ENCODE results near the gene TRIM66.

Gene TRIM66

GRCh38 chr11:8714622-8715225 is 32.3 kb upstream of the TRIM66 start:
- DNase-seq = no peak

DNA sequence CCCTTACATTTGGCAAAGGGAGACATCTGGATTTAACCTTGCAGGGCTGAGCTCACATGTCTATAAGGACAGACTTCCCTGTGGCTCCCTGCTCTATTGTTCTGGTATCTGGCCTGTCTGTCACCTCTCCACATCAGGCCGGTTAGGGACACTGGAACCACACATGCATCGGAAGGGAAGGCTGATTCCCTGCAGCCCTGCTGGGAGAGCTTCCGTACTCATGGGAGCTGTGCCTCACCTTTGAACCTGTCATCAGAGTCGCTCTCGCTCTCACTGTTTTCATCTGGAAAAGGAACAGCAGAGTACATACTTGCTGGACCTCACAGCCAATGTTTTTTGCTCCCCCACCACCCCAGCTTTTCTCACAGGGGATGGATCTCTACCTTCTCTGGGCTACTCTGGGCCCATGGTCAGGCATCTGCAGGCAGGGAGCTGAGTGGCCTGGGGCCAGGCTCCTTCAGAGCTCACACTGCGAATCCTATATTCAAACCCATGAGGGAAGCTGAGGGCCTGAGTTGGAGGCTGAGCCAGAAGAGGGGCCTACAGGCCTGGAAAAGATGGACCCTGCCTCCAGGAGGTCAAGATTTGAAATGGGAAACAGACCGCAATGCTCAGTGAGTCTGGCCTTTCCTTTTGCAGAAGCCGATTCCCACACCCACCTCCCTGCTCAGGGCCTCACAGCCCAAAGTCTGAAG is 31.4 kb upstream of the TRIM66 start:
- no peak for DNase-seq

DNA sequence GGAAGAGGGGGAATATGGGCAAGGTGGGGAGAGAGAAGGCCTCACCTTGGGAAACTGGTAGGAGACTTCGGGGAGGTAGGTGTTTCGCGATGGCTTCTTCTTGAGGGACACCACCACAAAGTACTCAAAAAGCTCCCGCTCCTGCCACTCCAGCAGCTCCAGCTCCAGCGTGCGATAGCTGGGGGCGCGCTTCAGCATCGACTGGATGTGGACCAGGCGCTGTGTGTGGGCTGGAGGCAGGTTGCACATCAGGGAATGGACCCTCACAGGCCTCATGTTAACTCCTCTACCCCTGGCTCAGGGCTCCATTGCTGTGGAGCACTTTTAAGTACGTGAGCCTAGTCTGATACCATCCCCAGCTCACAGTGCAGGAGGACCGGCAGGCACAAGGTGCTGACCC is 30.0 kb upstream of the TRIM66 start:
- no peak for DNase-seq

DNA sequence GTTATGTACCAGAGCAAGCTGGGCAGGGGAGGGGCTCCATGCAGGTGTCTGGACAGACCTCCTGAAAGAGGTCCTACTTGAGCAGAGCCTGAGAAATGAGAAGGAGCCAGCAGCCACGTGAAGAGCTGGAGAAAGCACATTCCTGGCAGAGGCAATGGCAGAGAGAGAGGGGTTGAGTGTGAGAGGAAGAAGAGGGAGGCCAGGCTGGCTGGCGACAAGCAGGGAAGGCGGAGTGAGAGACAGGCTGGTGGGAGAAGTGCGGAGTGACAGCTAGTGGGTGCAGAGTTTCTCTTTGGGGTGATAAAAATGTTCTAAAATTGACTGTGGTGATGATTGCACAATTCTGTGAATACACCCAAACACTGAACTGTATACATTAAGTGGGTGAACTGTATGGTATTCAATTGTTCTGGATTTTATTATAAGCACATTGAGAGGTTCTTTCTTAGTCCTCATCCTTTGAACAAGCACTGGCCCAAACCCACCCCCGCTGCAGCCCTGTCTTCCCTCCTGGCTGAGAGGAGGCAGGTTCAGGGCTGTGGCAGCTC is 29.5 kb upstream of the TRIM66 start:
- DNase-seq = no peak

DNA sequence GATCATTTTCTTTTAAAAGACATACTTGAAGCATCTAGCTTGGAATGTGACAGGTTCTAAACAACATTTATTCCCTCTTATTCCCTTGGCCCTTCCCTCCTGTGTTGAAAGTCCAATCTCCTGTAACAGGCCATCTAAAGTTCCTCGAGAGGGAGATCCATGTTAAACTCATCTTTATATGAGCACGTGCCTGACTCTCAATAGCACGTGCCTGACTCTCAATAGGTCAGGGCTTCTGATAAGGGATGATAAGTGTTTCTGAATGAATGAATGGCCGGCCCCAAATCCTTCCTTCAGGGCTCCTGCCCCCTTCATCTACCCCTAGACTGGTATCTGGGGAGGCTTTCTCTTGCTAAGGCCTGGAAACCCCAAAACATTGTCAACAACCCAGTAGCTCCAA is 27.3 kb upstream of the TRIM66 start:
- no peak for DNase-seq

DNA sequence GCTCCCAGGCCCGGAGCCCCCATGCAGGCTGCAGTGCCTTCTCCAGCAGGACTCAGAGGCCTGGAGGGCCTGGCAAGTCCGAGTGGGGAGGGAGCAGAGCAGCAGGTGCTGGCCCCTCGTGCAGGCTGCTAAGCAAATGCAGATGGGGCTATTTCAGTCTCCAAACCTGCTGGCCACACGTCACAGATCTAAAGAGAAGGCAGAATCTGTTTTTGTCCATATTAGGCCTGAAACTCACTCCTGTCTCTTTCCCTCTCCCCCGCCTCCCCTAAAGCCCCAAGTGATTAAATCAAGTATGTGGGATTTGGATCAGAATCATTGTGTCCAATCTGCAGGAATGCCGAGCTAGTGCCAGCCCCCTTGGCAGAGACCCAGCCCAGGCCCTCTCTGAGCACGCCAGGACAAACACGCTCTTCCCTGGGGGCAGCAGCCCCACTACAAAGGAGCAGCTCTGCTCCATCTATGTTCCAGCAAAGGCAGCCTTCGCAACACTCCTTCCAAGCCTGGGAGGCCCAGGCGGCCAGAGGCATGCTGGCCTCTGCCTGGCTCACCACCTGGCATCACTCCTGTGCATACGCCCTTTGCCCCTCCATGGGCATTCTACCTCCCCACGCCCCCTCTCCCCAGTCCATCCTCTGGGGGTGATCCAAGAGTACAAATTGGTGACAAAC is 26.7 kb upstream of the TRIM66 start:
- DNase-seq = no peak

- peak; percentile 78 for DNase-seq
Measured at GRCh38 chr11:8707541-8708191, 25.2 kb upstream of the TRIM66 start.

DNA sequence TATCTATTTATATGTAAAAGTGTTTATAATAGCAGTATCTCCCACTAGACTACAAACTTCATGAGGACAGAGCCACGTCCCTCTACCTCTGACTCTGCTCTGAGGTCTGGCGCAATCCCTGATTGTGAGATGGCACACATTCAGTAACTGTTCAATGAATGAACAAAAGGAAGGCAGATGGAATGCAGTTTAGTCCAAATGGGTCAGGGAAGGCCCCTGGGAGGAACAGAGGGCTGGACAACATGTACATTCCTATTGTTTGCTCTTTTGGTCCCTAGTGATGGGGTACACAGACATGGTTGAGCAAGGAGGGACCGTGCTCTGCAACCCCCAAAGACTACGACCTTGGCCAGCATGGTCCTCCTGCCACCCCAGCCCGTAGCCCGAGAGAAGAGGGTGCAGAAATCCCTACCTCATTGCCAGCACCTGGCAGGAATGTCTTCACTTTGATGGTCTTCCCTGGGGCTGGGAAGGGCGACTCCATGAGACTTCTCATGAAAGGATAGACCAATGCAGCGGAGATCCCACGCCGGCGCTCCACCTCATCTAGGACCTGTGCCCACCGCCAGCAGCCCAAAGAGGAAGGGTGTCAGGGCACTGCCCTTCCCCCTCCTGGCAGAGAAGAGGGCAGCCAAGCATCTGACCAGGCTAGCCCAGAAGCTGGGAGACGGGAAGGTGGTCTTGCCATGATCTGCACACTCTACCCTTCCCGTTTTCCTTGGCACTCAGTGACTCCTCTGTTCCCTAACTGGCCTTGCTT is 24.4 kb upstream of the TRIM66 start:
- DNase-seq = no peak

DNA sequence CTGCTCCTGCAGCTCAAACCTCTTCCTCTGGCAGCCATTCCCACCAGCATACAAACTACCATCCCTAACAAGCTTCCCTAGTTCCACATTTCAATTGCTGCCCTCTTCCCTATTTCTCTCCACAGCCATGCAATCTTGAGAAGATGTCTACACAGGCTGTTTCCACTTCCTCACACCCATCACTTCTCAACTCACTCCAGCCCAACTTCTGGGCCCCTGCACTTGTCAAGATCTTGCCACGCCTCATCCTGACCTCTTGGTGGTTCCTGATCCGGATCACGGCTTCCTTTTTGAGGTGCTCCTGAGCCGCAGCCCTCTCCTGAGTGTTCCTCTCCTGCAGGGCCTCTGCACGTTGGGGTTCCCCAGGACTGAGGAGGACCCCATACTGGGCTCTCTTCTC is 22.7 kb upstream of the TRIM66 start:
- DNase-seq = no peak

DNA sequence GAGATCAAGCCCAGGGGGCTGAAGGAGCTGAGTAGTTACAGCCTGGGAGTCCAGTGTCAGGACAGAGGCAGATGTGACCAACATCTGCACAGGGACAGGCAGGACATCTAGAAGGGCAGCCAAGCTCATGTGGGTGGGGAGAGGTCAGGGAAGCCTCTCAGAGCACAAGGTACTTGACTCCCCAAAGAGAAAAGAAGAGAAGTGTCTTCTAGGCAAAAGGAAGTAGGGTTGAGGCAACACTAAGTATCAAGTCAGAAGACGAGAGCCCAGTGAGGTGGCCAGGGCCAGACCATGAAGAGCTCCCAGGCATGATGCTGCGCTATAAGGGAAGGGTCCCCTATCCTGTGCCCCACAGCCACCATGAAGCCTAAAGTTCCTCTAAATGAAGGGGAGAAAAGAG is 21.7 kb upstream of the TRIM66 start:
- no peak for DNase-seq

GRCh38 chr11:8702598-8702915 is 20.1 kb upstream of the TRIM66 start:
- DNase-seq = no peak

DNA sequence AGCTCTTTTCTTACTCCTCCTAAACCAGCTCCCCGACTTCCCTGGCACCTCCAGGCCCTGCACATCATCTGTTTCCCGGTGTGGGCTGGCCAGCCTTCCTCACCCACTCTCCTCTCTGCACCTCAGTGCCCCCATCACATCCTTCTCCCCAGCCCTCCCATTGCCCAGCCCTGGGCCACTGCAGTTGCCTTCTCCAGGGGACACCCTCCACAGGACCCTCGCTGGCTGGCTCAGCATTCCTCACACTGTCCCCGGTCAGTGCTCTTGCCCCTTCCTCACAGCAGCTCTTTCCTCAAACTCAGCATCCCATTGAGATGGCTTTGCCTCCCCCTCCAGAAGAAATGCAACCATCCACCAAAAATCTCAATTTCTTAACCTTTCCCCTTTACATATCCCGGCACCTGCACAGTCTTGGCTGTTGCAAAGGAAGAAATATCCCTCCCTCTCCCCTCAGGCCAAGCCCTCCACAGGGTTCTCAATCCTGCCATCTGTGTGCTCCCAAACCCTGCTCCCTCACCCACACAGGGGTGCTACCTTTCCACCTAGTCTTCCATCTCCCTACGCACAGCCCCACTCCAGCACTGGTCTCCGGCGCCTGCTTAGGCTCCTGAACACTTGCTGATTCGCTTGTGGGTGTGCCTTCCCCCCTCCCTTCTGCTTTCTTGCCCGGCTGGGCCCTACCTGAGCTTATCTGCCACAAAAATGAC is 19.6 kb upstream of the TRIM66 start:
- DNase-seq = no peak

GRCh38 chr11:8699903-8700302 is 17.4 kb upstream of the TRIM66 start:
- no peak for DNase-seq

DNA sequence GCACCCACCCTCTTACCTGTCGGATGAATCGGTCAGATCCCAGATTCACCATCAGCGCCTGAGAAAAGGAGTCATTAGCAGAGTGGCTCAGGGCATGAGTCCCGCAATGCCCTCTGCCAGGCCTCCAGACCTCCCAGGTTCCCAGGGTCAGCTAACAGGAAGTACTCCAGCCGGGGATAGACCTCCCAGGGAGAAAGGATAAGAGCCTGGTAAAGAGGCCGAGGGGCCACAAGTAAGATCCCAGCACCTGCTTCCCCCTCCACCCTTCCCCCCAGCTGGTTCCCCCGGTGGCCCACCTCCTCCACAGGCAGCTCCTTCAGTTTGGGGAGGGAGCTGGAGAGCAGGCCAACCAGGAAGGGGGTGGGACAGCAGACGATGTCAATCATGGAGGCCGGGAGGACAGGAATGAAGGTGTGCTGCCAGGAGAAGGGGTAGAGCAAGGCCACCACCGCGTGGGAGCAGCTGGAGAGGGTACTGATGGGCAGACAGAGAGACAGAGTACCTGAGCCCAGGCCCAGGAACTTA is 16.5 kb upstream of the TRIM66 start:
- no peak for DNase-seq

- no peak for DNase-seq
Measured at GRCh38 chr11:8698379-8698851, 15.9 kb upstream of the TRIM66 start.

DNA sequence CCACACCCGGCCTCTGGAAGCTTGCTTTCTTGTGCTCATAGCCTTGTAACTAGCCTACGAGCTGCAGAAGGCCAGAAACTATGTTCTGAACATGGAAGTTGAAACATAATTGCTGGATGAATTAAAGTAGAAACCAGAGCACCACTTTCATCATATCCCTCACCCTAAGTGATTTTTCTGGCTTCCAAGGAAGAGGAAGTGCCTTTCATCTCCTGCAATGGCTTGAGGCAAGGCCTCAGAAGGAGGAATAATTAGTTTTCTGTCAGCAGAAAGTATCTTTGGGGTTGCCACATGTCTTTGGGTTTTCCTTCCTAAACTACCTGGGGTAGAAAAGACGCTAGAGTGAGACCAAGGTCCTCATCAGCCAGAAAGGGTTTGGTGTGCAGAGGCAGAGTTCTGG is 14.6 kb upstream of the TRIM66 start:
- DNase-seq = no peak

DNA sequence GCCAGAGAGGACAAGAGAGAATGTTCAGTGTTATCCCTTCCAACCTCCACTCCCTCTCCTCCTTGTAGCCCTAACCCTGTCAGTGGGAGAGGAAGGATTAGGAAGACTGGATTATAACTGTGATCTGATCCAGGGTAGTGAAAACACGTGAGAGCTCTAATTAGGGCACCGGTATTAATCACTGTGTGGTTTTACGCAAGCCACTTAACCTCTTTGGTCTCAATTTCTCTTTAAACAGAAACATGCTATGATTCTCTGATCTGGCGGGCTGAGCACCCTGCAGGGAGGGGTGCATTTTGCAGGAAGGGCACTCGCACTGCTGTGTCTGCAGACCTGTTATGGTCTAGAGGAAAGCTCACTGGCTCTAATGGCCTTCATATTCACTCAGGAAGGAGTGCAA is 11.7 kb upstream of the TRIM66 start:
- no peak for DNase-seq

- no peak for DNase-seq
Measured at GRCh38 chr11:8693555-8693954, 11.1 kb upstream of the TRIM66 start.

DNA sequence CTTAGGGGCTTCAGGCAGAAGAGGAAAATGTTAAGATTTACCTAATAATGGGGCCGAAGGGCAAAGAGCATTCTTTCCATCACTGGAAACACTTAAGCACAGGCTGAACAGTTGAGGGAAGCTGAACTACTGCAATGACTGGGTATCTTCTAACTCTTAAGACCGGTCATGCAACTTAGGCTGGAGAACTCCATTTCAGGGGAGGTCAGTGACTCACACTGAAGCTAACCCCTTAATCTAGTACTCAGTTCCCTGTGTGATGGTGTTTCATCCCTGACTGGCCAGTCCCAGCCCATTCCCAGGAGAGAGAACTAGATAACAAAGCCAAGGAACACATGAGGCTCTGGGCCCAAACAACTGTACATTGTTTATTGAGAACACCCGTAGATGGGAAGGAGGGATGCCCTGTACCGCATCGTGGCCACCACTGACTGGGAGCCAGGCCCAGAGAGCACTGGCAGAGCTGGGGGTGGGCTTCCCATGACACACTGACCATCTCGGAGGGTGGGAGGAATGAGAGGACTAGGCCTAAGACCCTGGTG is 10.6 kb upstream of the TRIM66 start:
- no peak for DNase-seq

DNA sequence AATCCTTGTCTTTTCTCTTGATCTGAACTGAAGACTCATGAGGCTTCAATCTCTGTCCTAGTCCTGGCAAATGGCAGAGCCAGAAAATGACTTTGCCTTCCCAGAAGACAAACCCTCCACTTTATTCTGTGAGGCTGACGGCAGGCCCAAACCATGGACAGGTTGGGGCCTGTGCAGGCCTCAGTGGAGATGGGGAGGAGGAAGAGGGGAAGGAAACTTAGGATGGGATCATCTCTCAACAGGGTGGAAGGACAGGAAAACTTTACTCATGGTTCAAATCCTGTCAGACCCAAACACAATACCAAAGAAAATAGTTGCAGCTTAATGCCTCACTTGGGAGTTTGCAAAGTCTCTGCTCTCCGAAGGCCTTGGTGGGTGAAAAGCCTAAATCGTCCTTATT is 10.0 kb upstream of the TRIM66 start:
- no peak for DNase-seq

DNA sequence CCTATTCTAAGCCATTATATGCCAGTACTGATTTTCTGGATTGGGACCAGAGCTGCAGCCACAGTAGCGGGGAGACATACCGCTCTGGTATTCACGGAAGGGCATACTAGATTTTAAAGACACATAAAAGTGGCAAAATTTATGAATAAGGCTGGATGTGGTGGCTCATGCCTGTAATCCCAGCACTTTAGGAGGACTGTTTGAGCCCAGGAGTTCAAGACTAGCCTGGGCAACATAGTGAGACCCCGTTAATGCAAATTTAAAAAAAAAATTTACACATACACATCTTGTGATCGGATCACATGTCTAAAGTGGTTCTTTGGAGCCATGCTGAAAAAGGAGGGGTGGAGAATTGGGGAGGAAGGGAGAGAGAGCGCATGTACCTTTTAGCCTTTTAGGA is 9.1 kb upstream of the TRIM66 start:
- DNase-seq = no peak

Data from NCI-H2171 (cell line).